Stimulated activated CD4-positive, alpha-beta T cell treated with anti-CD3 and anti-CD28 coated beads, Interleukin-12 subunit alpha, Interleukin-12 subunit beta, amount 100 ng/mL, for 4 hours (primary cell): ENCODE measurements around the gene COPB2.
A peak's percentile ranks its signal among the peaks of the same experiment; 100 is the strongest.
"Not testable (repeated sequence)": the region's sequence is repeated elsewhere in the genome, so short reads cannot be mapped to it uniquely, and the experiment has no call there.

Source experiments
- DNase-seq: peaks from one replicate; pipeline ENCODE4 v3.0.0-alpha.2; 2020

COPB2 gene

GRCh38 chr3:139377378-139377777 is 12.1 kb downstream of the COPB2 start:
- DNase-seq: no peak

- DNase-seq: no peak
Observed at GRCh38 chr3:139374099-139374498, 15.3 kb downstream of the COPB2 start.

DNA sequence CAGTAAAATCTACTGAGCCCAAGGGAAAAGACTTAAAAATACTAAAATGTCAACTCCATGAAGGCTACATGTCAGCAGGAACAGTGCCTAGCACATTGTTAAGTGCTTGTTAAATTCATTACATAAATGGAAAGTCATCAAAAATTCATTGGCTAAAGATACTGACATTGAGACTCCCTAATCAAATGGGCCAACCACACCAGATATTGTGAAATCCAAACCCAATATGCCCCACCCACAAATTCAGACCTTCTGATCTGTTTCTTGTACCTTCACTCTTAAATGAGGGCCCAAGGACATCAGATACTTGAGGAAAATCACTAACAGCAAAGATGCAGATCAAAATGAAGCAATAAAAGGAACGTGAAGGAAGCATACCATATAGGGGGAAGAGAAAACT is 24.9 kb downstream of the COPB2 start:
- DNase-seq: no peak

DNA sequence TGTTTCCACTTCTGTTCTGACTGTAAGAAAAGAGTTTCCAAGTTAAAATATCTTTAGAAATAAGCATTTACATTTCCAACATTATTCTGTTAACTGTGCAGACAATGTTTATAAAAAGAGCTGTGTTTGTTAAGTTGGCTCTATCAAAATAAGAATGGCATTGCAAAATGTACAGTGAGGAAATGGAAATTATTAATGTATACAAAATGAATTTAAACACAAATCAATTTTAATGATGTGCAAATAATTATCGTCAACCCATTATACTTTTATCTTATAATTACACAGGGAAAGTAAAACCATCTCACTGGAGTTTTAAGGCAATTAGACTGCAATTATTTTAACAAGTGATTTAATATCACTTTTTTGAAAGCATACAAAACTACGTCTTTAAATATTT is 28.2 kb downstream of the COPB2 start:
- no peak for DNase-seq

- DNase-seq: no peak
Observed at GRCh38 chr3:139358841-139359562, 30.4 kb downstream of the COPB2 start.

DNA sequence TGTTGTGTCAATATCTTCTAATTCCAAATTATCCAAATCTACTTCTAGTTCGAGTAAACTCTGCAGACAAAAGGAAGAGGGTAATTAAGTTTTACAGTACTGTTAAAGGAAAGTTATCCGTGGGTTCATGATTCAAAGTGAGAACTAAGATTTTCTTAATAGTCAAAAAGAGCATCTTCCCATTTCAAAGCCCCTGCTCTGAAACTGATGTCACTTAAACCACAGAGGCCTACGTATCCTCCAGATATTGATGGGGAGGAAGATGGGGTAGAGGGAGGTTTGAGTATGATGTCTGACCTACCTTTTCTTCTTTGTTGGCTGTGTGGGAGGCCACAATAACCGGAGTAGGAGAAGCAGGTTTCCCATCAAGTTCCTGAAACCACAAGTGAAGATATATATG is 31.5 kb downstream of the COPB2 start:
- DNase-seq: no peak

- no peak for DNase-seq
Observed at GRCh38 chr3:139355891-139356290, 33.6 kb downstream of the COPB2 start.

- no peak for DNase-seq
Observed at GRCh38 chr3:139355476-139355875, 34.0 kb downstream of the COPB2 start.

- DNase-seq: no peak
Observed at GRCh38 chr3:139354661-139355060, 34.8 kb downstream of the COPB2 start.

DNA sequence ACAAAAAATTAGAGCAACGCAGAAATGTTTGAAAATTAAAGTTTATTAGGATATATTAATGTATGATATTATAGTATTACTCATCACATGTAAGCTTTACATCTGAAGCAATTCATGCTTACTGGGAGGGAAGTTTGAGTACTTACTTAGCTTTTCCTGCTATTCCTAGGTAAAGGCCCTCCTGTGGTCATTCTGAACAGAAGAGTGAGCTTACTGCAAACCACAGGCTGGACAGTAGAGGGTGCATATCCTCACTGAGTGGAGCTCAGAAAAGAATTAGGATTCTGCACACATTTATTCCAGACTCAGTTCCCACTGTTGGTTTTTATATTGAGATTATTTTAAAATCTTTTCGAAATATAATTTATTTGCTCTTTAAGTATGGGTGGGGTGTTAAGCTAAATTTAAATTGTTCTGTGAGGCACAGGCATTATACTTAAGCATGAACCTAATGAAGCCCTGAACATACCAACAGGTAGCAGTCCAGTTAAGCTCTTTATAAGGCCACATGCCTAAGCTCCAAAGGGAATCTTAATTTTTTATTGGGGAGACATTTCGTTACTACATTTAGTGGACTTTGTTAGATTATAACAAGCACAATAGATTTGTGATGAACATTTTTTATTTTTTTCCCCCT is 35.4 kb downstream of the COPB2 start:
- no peak for DNase-seq

DNA sequence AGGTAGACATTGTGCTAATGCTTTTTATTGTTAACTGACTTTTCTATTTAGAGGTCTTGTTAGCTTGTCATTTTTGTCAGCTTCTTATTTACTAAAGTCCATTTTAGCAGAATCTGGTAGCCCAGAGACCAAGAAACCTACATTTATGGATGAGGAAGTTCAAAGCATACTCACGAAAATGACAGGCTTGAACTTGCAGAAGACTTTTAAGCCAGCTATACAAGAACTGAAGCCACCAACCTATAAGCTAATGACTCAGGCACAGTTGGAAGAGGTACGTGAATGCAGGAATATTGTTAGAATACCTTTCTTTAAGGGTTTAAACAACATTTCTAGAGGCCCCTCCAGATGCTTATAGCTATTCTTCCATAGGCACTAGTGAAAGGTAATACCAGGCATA is 42.7 kb downstream of the COPB2 start:
- no peak for DNase-seq

DNA sequence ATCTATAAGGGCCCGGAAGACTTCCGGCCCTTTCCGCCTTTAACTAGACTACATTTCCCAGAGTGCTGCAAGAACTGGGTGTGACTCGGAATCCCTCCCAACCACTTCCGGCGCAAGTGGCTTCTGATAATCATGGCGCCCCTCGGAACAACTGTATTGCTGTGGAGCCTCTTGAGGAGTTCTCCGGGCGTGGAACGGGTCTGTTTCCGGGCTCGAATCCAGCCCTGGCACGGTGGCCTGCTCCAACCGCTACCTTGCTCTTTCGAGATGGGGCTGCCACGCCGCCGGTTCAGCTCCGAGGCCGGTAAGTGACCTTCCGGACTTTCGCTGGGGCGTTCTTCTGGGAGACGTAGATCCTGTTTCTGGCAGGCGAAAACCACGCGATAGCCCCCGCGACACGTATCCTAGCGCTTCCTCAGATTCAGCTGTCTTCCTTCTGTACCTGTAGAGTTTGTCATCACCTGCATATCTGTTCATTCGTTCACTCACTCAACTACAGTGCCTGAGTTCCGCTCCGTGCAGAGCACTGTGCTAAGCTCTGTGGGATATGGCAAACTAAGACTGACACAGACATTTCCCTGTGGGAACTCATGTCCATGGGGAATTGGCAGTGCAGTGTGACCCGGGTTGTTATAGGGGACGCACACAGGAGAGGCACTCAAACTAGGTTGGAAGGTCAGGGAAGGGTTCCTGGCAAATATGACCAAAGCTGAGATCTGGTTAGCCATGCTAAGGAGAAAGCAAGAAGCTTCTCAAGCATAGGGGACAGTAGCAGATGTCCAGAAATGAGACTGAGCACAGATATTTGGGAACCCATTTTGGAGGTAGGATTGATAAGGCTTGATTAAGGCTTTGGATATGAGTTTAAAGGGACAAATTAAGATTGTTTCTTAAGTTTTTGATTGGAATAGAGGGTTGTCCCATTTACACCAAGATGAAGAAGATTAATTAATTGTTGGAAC is 45.3 kb downstream of the COPB2 start, which contains the start of gene MRPS22:
Gene MRPS22, plus strand, starts transcription at position 126 of the 962 bp plus-strand sequence. Its CDS starts 7 bp downstream, at position 133.
- DNase-seq: peak; percentile 67

- DNase-seq: no peak
Observed at GRCh38 chr3:139342054-139342453, 47.4 kb downstream of the COPB2 start.

DNA sequence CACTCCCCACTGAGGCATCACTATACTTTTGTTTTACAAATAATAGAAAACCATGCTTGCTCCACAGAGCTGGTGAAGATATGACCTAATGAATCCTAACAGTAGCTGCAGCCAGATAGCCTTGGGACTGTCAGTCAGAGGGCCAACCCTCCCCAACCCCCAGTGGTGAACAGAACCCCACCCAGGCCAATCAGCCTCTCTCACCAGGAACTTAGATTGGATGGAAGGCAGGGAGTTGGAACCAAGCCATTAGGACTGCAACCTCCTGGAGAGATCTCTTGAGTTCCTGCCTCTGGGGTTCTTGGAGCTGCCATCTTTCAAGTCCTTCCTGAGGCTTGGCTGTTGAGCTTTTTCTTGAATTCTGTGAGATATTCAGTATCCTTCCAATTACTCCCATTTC is 48.7 kb downstream of the COPB2 start:
- DNase-seq: no peak

DNA sequence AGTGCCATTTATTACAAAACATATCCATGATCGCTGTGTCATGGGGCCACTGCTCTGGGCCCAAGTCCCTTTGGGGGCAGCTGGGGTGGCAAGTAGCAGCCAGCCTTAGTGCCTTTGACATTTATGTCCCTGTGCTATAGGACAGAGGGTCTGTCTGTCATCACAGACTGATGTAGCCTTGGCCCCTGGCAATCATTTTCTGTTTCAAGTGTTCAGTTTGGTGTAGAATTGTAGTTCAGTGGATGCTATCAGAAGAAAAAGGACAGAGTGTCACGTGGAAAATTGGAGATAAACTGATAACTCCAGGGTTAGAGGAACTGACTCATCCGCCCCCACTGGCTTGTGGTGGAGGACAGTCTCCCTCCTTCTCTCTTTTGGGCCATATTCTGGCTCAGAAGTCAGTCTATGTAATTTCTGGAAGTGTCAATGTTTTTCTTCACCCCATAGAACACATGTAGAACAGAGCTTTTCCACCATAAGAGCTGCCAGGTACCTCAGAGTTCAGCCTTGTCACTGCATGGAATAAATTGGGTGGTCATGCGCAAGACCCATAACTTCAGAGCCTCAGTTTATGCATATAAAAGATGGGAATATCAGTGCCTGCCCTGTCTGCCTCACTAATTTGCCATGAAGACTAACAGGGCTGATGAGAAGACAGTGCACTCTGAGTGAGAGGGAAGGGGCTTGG is 50.1 kb downstream of the COPB2 start:
- no peak for DNase-seq

- DNase-seq: no peak
Observed at GRCh38 chr3:139338405-139338804, 51.0 kb downstream of the COPB2 start.

DNA sequence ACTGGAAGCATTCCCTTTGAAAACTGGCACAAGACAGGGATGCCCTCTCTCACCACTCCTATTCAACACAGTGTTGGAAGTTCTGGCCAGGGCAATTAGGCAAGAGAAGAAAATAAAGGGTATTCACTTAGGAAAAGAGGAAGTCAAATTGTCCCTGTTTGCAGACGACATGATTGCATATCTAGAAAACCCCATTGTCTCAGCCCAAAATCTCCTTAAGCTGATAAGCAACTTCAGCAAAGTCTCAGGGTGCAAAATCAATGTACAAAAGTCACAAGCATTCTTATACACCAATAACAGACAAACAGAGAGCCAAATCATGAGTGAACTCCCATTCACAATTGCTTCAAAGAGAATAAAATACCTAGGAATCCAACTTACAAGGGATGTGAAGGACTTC is 54.8 kb downstream of the COPB2 start:
- DNase-seq: not testable (repeated sequence)

DNA sequence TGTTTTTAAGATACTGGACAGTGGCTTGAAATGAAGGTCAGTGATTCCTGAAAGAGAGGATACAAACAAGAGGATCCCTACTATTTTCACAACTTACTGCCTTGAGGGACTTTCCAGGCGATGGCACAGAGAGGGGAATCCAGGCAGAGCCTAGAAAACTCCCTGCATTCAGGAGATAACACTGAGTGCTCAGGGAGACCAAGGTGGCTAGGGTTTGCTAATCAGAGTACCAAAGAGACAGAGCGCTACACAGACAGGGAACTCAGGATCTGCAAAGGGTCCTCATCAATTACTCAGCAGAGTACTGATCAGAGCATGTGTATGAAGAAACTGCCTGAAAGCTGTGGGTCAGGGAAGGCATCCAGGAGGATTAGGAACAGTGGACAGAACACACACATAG is 57.4 kb downstream of the COPB2 start:
- no peak for DNase-seq

- DNase-seq: peak; percentile 89
Observed at GRCh38 chr3:139329364-139329850, 60.0 kb downstream of the COPB2 start.

- DNase-seq: no peak
Observed at GRCh38 chr3:139328356-139328755, 61.1 kb downstream of the COPB2 start.

DNA sequence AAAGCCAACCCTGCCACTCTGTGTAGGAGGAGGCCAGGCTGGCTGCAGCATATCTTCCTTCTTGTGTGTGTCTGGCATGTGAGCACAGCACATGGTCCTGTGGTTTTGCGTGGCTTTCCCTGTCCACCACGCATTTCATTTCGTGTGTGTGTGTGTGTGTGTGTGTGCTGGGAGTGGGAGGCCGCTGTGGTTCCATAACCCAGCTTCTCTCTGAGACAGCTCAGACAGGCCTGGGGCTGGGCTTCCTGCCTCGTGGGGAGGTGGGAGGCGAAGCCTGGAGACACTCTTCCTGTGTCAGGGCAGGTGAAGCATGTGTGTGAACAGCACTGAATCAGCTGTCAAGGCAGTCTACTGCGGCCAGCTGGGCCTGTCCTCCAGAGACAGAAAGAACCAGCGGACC is 61.6 kb downstream of the COPB2 start:
- DNase-seq: peak; percentile 10

DNA sequence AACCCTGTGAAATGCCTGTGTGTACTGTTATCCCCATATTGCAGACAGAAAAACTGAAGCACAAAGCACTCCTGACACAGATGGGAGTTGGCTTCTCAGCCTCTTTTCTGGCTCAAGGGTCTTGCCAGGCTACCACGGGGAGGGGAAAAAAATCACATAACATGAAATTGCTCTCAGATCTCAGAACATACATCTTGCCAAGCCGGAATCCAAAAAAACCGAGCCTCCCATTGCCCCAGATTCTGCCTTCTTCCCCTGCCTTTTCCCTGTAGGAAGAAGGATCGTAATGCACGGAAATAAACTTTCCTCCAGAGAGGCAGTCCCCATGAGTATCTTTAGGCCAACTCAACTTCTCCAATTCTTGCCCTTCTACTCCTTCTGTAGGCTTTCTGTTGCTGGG is 62.2 kb downstream of the COPB2 start:
- DNase-seq: no peak

DNA sequence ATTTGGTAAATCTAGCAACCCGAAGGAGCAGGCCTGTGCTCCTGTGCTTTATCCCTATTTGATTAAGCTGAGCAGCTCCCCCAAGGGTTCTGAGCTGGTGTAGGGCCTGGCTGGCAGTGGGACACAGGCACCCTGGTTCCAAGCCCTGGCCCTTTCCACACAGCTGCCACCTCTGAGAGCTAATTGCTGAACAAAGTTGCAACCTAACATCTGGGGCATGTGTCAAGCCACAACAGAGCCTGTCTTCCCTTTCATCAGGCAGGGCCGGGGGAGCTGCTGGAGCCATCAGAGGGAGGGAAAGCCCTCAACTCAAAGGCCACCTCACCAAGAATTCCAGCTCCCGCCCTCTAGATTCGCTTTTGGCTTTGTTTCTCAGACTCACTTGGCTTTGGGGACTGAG is 62.7 kb downstream of the COPB2 start:
- DNase-seq: no peak
